Dedifferentiated amniotic fluid mesenchymal stem cell (primary cell): ENCODE results near the gene NSMCE3.
A peak's percentile ranks its signal among the peaks of the same experiment; 100 is the strongest.
"Not testable (repeated sequence)": the region's sequence is repeated elsewhere in the genome, so short reads cannot be mapped to it uniquely, and the experiment has no call there.

Experiments
- DNase-seq: peaks from one replicate; pipeline ENCODE4 v3.0.0-alpha.2; 2016; ENCODE audit errors: extremely low spot score

The NSMCE3 gene

DNA sequence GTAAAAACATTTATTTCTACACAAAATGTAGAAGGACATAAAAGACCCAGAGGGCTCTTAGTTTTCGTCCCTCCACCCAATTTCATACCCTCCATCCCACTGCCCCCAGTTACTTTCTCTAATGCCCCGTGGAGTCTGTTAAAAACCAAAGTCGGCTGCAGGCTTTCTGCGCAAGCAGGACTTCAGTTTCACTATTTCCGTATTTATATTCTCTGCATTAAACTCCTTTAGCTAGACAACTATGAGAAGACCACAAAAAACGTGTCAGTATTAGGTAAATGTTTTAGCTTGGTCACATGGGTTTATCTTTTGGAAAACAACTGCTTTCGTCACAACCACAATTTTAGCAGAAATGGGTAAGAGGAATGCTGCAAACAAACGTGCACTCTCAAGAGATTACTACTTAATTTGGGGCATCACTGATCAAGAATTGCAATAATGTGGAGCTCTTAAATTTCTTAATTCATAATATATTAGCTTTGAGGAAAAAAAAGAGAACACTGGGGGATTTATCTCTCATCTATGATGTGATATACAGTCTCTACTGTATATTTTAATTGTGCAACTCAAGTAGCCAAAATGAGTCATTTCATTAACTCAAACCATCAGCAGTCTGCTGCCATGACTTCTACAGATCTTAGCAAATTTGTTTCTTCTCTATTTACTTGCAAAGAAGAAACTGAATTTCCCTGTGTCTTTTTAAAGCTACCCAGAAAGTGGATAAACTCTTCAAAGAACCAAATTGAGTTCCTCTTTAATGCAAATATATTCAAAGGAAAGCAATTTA, 740 bp upstream of the NSMCE3 start:
- DNase-seq = peak; percentile 24

DNA sequence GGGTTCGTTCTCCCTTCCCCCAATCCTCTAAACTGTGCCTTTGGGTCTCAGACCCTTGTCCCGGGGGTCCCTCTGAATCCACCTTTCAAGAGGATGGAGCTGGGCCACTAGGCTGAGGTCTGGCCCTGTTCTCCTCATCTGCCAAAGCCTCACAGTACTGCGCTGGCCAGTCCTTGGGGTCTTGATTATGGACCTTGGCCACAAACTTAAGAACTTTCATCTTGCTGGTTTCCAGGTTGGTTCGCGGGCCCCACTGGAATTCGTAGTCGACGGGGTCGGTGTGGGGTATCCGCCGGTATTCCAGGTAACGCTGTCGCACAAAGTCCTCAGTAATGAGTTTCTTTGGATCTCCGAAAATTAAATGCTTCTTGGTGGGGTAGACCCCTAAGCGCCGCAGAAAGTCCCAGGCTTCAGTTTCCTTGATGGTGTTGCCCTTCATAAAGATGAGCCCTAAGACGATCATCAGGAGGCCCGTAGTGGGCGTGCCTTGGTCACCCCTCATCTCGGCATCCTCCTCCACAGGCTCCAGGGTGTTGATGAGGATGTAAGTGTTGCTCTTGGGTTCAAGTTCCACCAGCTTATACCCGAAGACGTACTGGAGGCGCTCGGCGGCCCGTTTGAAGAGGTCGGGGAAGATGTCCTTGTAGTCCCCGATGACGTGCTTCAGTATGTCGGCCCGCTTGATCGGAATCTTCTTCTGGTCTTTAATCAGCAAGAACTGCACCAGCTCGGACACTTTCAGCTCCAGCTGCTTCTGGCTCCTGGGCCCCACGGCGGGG, 727 bp downstream of the NSMCE3 start:
- peak; percentile 20 for DNase-seq

DNA sequence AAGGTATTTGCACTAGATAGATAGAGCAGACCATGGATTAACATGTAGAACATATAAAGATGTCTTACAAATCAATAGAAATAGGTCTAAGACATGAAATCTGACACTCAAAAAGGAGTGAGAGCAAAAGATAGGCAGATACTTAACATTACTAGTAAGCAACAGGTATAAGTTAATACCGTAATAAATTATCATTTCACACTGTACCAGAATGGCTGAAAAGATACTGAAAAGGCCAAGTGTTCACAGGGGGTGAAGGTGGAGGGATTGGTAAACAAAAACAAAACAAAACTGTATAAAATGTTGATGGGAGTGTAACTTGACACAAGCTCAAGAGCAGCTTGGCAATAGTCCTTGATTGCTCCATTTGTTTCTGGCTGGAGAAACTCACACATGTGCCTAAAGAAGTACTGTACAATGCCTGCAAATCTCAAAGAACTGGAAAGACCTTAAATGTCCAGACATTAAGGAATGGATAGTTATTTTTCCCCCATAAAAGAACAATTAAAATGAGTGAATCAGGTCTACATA, 3.5 kb downstream of the NSMCE3 start:
- DNase-seq = no peak

DNA sequence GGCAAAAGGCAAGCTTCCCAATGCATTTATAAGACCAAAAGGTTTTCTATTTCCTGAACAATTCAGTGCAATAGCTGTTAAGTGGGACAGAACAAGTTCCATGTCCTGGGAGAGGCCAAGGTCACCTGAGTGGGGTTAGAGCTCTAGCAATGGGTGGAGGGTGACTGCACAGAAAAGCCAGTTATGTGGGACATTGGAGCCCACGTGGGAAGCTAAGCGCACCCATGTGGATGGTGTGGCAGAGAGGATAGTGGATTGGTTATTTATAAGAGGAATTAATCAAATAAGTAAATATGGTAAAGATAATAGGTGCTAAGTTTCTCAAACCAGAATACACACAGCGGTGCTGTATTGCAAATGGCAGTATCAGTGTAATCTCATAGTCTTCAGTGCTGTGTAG, 6.3 kb downstream of the NSMCE3 start:
- DNase-seq = no peak

DNA sequence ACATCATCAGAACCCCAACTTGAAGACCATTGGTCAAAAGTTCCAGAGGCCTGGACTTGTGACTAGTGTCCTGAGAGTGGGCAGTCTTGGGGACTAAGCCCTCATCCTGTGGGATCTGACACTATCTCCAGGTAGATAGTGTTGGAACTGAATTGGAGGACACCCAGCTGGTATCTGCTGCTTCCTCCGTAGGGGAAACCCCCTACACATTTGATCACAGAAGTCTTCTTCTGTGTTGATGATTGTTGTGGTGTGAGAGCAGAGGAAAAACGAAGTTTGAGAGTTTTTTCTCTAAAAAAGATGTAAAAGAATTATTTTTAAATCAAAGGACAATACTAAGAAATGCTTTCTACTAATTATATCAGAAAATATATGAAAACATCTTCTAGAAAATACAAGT, 6.9 kb downstream of the NSMCE3 start:
- no peak for DNase-seq

DNA sequence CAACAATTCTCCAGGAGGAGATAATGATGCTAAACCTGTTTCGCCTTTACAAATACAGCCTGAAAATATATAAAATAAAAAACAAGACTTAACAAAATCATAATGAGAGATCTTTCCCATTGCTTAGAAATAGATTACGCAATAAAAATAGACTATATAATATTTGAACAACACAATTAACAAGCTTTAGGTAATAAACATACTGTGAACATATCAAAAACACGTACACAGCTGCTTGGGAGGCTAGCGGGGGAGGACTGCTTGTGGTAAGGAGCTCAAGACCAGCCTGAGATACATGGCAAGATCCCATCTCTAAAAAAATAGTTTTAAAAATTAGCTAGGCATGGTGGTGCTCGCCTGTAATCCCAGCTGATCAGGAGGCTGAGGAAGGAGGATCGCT, 8.7 kb downstream of the NSMCE3 start:
- DNase-seq = no peak

DNA sequence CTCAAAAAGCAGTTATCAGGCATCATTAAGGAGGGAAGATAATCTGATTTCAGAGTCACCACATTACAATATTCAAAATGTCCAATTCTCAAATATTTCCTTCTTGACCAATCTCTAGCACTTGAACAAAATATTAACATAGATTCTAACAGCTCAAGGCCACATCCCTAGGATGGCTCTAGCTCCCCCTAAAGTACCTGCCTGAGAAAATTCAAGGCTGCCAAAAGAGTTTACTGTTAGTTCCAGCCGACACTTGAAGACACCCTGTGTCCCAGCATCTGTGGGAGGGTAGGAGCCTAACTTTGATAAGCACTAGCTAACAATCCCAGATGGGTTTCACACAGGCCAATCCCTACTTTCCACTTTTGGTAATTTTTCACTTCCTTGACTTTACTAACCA, 10.4 kb downstream of the NSMCE3 start:
- DNase-seq = no peak

DNA sequence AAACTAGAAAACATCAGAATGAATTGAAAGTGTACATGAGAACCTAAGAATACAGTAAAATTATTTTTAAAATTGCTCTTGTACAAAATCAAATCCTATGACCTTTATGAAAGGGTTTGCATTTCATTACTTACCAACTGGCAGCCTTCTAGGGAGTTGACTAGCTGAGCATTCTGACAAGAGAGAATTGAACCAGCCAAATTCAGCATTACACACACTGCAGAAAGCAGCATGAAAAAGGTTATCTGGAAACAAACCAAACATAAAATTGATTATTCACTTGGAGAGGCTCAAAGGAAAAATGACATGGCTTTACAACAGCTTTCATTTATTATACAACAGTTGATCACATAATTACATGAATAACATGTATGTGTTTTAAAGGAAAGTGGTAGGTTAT, 17.4 kb downstream of the NSMCE3 start:
- DNase-seq = no peak

DNA sequence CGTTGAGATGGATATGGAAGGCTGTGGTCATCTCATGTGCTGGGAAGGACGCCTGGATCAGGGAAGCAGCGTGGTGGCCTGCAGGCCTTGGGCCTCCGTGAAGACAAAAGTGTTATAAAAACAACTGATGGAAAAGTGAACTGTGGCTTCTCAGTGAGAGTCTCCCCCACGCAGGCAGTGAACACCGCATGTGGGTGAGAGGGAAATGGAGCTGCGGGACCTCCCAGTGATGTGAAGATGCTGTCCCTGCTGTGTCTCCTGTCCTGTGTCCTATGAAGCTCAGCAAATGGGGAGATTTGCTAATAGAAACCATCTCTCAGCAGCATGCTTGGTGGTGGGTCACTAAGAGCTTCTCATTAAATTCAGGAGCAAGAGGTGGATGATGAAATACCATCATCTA, 25.1 kb downstream of the NSMCE3 start:
- DNase-seq = no peak

DNA sequence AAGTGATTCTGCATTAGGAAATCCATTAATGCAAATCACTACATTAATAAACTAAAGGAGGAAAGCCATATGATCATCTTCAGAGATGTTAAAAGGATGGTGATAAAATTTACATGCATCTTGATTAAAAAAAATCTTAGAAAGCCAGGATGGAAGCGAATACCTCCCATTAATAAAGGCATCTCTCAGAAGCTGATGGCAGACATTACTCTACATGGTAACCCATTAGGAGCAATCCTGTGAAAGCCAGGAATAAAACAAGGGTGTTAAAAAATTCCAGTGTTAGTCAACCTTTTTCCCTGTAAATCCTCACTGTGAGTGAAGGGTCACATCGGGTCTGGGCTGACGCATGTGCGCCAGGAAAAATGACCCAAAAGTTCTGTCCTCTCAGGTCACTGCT, 25.5 kb downstream of the NSMCE3 start:
- no peak for DNase-seq

DNA sequence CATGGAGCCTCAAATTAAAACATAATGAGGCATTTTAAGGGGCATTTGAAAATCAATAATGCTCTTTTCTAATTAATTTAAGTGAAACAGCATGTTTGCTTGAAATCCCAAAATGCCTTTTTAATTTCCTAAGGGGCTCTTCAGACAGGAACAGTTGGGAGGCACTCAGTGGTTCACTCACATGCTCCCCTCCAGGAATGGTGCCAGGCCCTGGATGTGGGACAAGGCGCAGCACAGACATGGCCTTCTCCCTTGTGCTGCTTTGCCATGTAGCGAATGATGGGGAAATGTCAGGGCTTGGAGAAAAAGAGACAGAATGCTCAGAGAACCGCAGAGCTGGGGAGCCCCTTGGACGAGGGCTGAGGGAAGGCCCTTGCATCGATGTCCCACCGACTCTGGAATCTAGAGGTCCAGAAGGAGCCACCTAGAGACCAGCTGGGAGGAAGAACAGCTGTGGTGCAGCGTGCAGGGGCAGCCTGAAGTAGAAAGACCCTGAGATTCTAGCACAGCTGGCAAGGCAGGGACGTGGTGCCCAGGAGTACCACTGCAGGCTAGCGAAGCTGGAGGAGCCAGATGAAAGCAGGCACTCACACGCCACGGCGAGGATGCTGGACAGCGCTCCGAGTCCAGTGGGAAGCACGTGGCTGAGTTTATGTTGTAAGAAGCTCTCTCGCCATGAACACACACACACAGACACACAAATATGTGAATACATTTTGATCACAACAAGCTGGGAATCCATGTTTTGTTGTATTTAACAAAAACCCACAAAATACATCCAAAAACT, 27.0 kb downstream of the NSMCE3 start:
- DNase-seq = no peak

DNA sequence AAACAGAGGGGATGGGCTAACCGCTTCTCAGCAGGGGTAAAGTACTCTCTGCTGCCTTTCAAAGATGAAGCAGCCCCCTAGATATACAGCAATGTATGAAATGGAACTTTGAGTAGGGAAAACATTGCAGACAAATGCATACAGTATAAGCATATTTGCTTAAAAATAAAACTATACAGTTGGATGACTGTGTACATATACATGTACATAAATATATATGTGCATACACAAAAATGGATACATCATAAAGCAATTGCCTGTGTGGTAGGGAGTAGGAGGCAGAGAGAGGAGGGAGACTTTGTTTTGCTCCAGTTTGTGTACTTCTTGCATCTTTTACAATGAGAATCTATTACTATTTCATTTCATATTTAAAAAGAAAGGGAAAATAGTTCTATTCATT, 28.4 kb downstream of the NSMCE3 start:
- DNase-seq = no peak

DNA sequence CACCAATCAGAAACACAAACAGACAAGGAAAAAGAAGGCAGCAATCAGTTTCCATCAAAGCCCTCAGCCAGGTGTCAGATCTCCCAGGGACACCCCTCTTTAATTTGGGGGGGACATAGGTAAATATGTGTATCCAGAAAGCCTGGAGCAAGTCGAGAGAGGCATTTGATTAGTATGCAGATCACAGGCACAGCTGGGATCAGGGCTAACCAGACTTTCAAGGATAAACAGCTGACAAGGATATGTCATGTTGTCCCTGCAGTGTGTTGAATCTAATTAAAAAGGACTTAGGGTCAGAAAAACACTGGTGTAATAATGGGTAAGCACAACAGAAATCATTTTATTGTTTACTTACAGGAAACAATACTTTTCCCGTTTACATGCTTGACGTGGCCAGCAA, 30.2 kb downstream of the NSMCE3 start:
- no peak for DNase-seq

DNA sequence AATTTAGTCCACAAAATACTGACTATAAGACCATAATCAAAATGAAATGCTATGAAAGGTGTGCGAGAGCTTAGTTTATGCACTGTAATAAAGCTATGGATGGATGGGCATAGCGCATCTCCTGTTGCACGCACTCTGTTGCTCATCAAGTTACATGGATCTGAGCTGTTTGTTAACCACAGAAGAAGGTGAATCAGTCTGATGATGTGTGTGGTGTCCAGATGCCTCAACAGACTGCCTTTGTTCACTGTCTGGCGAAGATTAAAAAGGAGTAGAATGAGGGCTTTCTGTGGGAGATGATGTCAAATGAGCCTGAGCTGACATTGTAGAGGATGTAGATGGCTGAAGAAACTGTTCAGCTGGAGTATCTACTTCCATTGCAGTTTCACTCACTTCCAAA, 36.1 kb downstream of the NSMCE3 start:
- DNase-seq = no peak

DNA sequence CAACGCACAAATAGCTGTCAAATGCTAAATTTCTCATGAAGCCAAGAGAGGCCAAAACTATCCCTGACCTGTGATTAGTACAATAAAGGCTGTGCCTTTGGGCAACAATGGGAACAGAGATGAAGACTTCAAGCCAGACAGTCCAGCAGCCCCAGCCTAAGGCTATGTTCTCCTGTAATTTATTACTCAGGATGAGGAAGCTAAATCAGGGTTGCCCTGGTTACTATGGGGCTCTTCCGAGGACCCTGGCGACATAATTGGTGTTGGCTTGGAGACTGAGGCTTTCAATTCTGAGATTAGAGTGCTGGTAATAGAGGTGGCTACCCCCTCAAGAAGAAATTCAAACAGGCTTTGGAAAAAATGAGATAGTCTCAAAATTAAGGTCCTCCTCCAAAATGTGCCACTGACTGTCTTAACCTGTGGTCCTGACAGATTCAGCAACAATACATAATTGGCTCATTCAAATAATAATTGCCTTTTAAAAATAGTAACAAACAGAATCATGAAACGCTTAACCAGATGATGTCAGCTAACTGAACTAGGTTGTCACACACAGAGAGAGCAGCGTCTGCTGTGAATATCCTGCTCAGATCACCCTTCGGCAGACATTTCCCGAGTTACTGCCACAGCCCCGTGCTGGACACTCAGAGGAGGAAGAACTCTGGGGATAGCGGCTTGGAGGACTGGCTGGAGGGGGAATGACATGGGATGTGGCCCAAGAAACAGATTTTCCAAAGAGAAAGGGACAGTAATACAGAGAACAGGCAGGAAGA, 43.0 kb downstream of the NSMCE3 start:
- DNase-seq = no peak

DNA sequence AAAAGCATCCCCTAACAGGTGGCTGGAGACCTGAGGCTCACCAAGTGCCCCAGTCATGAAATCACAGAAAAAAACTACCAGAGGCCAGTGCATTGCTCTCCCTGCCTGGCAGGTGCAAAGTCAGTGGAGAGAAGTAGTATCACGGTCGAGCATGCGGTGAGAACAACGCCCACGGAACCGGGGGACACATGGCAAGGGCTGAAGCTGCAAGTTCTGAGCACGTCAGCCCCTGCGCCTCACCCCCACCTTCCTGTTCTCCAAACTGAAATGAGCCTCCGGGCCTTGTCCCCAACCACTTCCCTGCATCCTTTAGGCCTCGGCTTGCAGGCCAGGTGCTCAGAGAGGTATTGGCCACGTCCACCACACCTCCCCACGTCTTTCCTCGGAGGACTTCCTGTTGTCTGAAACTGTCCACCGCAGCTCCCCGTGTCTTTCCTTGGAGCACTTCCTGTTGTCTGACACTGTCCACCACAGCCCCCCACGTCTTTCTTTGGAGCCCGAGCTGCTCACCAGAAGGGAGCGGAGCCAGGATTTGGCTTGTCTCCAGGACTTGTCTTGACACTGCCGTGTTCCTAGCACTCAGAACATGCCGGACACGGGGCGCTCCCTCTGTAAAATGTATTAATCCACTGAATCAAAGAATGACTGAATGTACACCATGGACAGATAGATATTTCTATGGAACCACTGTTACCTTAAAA, 43.9 kb downstream of the NSMCE3 start:
- no peak for DNase-seq

DNA sequence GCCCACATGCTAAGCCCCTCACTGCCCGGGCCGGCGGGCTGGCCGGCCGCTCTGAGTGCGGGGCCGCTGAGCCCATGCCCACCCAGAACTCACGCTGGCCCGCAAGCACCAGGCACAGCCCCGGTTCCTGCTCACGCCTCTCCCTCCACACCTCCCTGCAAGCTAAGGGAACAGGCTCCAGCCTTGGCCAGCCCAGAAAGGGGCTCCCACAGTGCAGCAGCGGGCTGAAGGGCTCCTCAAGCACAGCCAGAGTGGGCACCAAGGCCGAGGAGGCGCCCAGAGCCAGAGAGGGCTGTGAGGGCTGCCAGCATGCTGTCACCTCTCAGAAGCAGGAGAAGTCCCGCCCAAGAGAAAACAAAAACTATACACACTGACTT, 44.6 kb downstream of the NSMCE3 start:
- DNase-seq = not testable (repeated sequence)

DNA sequence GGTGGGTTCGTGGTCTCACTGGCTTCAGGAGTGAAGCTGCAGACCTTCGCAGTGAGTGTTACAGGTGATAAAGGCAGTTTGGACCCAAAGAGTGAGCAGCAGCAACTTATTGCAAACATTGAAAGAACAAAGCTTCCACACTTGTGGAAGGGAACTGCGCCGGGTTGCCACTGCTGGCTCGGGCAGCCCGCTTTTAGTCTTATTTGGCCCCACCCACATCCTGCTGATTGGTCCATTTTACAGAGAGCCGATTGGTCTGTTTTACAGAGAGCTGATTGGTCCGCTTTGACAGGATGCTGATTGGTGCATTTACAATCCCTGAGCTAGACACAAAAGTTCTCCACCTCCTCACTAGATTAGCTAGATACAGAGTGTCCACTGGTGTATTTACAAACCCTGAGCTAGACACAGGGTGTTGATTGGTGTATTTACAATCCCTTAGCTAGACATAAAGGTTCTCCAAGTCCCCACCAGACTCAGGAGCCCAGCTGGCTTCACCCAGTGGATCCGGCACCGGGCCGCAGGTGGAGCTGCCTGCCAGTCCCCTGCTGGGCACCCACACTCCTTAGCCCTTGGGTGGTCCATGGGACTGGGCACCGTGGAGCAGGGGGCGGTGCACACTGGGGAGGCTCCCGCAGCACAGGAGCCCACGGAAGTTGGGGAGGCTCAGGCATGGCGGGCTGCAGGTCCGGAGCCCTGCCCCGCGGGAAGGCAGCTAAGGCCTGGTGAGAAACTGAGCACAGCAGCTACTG, 45.2 kb downstream of the NSMCE3 start:
- DNase-seq = not testable (repeated sequence)

DNA sequence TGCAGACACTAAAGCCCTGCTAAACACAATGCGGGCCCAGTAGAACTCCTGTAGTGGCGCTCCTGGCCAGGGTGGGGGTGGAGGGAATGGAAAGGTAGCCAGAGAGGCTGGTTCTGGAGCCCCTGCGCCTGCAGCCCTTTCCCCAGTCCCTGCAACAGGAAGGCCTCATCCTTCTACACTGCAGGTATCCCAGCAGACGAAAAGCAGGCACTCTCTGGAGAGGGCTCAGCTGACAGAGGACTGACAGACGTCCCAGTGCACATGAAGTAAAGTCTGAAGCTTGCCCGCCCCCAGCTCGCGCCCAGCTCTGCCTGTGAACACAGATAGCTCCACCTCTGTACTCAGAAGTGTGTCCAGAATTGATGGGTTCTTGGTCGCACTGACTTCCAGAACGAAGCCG, 46.0 kb downstream of the NSMCE3 start:
- no peak for DNase-seq

DNA sequence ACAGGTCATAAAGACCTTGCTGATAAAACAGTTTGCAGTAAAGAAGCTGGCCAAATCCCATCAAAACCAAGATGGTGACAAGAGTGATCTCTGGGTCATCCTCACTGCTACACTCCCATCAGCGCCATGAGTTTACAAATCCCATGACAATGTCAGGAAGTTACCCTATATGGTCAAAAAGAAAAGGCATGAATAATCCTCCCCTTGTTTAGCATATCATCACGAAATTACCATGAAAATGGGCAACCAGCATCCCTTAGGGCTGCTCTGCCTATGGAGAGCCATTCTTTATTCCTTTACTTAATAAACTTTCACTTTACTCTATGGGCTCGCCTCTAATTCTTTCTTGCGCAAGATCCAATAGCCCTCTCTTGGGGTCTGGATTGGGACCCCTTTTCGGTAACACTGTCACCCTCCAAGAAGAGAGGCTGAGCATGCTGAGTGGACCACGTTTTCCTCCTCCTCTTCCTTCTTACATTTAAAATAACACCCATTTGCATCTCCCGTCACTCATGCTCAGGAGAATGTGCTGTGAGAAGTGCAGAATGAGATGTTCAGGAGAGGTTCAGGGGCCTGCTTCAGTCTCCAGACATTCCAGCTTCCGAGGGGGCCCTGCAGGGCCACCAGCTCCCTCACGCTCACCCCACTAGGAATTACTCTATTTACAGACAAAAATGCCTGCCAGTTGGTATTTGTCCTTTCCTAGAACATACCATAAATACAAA, 47.3 kb downstream of the NSMCE3 start:
- DNase-seq = no peak
